GM19395 (cell line): ENCODE measurements around the gene ZMYND10.

Source experiments
- ATAC-seq: cut with Tn5 transposase; IDR thresholded peaks from one replicate; pipeline ENCODE4 v1.9.1; 2021; ENCODE audit warnings: mild to moderate bottlenecking, moderate library complexity; ENCODE audit not compliant: unreplicated experiment

Gene ZMYND10

DNA sequence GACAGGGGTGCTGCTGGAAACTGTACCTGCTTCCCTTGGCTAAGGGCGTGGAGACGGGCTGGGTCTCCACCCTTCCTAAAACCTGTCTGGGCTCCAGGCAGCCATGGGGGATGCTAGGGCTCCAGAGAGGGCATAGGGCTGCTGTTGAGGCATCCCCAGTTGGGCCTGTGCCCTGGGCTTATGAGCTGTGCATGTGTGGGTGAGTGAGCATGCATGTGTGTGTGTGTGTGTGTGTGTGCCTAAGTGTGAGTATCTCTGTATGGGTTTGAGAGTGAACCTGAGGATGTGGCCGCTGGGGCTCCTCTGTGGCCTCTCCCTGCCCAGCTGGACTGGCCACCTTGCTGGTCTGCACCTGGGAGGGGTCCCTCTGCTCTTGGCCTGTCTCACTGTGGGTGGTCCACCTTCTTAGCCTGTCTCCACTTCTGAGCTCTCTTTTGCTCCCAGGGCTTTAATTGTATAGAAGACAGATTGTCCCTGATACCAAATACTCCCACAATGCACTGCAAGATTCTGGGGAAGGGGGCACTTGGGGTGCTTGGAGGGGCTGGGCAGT is 25.7 kb upstream of the ZMYND10 start:
- ATAC-seq: no peak

DNA sequence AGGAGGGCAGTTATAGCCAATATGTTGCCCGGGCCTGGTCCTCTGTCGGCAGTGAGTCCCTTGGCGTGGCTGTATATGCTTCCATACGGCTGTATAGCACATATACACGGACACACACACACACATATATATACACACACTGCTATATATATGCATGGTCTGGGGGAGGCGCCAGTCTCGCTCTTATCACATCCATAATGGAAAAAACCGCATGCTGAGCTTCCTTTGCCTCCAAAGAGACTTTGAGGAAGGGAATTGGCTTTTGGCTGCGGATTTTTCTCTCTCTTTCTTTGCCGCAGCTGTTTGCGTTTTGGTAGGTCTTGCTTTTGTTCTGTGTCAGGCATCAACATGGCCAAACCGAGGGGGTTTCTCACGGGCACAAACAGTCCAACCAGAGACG is 25.1 kb upstream of the ZMYND10 start:
- ATAC-seq: no peak

DNA sequence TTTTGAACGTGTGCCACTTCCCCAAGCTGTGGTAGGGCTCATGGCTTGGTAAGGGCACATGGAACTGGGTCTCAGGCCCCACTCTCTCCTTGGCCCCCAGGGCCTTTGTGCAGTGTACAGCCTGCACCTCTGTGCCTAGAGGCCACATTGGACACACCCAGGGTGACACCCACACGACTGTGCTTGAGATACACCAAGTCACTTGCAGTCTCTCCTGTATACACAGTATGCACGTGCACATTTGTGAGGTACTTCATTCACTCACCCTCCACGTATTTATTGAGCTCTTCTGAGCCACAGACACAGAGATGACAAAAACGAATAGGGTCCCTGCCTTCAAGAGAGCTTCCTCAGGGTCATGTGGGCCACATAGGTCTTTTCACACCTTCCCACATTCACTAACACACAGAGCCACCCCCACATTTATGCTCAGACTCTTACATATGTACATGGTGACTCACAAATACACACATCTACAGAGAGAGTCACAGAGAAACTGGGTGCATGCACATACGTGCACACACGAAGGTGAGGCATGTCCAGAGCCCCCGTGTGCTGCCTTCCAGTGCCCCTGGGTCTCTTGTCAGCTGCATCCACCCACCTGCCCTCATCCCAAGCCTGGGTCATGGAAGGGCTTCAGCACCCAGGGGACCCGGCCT is 23.6 kb upstream of the ZMYND10 start:
- no peak for ATAC-seq

DNA sequence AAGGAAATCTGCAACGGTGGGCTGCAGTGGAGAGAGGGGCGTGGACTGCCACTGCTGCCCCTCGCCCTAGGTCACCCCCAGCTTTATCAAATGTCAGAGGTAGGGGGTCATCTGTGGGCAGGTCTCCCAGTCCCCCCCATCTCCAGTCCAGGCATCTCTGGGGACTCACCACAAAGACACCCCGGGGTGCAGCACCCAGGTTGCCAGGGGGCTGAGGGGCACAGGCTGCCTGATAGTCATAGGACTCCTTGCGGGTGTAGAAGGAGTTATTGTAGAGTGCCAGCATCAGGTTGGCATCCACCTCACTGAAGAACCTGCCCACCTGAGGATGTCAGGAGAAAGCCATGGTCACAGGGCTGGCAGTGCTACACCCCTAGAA is 20.3 kb upstream of the ZMYND10 start:
- ATAC-seq: no peak

DNA sequence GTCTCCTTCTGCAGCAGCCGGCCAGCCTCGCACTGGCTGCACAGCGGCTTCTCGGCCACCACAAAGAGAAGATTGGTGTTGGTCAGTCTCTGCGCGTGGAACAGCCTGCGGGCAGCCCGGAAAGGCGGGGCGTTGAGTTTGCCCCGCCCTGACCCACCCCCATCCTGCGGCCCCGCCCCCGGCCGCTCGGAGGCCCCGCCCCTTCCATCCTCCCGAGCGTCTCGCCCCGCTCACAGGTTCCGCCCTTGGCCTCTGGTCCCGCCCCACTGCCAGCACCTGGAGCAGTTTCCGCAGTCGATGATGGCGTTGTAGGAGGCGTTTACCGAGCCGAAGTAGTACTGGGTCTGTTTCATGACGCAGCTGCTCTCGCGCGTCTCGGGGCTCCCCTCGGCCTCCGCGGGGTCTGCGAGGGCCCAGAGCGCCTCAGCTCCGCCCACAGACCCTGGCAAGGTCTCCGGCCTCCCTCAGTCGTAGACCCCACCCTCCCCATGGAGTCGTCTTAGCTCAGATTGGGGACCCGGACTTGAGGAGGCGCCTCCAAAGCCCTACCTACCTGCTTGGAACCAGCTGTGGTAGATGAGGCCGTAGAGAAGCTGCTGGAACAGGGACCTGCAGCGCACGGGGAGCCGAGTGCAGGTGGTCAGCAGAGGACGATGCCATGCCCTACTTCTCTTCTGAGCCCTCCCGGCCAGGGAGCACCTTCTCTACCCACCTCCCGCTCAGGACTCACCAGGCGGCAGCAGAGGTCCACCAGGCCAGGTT is 19.7 kb upstream of the ZMYND10 start:
- peak; percentile 88 for ATAC-seq

DNA sequence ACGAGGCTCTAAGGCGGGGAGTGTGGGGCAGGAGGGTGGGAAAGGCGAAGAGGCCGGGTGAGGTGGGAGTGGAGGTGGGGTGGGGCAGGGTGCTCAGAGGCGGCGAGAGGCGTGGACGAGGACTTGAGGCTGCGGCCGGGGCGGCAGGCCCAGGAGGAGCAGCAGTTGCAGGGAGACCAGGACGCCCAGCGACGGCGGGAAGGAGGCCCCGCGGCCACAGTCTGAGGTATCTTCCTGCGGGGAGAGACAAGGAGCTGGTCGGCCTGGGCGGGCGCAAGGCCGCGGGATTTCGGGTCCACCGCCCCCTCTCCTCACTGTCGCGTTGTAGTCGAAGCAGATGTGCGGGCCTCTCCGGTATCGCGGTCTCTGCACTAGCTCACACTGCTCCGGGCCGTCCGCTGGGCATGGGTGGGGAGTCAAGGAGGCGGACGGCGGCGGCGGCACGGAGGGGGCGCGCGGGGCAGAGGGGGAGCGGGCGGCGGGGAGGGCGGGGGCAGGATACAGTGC is 19.1 kb upstream of the ZMYND10 start:
- no peak for ATAC-seq

DNA sequence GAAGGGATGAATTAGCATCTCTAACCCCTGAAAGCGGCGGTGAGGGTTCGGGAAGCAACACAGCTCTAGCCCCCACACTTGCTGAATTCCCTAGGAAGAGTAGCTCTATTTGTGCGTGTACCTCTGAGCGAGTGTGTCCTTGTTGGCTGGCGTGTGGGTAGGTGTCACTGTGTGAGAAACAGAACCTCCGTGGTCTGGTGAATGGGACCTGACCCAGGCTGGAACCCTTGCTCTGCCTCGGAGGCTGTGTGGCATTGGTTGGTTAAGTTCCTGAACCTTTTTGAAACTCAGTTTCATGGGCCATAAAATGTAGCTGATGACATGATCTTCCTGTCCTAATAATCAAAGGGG is 14.2 kb upstream of the ZMYND10 start:
- ATAC-seq: peak; percentile 33

DNA sequence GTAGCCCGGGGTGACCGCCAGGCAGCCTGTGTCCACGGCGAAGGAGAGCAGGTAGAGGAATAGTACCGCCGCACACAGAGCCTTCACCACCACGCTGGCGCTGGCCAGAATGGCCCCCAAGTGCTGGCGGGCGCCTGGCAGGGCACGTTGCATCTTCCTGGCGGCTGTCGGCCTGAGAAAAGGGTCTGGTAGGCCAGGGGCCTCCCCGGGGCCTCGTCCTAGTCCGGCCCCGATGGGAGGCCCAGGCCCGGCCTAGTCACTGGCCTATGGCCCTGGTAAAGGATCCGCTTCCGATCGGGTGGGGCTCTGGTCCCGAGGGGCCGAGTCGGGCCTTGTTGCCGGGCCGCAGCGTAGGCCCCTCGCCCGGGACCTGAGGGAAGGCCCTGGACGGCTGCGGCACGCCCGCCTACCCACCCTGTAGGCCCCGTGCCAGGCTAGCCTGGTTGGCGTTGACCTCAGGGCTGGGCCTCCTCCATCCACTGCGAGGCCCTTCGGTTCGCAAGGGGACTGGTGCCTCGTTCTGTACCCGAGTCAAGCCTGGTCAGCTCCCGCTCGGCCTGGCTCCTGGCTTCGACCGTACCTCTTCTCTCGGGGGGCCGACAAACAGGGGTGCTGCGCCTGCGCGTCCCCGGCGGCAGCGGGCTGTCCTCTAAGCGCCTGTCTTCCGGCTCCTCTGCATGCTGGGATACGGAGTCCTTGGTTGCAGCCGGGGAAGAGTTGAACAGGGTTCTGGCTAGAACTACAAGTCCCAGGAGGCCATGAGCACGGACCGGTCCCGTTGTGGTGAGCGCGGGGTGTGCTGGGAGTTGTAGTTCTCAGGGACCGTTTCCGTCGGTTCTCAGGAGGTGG is 13.6 kb upstream of the ZMYND10 start, which contains the start of gene TMEM115:
Gene TMEM115 (minus strand): TSS at position 611 of the 849 bp plus-strand sequence. CDS start 458 bp downstream, at position 153.
- ATAC-seq: peak; percentile 99

DNA sequence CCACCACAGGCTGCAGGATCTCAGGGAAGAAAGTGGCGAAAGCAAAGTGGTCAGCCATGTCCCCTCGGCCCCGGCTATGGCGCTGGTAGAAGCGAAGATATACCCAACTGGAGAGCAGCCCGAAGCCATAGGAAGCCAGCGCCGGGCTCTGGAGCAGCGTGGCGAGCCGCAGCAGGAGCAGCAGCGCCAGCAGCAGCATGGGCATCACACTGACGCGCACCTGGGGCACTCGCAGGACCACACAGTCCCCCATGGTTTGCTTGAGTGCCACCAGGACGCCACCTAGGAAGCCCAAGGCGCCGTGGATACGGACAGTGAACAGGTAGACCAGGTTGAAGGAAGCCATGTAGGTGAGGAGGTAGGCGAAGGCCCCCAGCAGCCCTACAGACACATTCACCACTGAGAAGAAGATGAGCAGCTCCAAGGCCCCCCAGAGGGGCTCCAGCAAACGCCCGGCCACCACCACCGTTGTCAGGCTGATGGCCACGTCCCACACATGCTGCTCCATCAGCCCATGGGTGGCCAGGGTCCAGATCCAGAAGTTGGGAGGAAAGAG is 12.9 kb upstream of the ZMYND10 start:
- ATAC-seq: no peak

DNA sequence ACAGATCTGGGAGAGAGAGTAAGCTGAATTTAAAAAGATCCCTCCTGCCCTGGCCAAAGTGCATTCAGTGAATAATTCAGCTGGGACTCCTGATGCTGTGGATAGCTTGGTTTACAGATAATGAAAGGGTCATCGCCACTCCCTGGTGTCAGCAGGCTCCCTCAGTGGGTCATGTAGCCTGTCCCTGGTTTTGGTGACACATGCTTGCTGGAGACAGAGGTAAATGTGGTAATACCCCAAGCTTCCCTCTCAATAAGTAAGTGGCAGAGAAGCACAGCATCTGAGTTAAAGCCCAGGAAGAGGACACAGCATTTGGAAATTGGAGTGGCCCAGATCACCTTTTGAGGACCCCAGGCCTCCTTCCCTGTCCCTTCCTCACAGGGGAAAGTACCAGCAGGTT is 11.9 kb upstream of the ZMYND10 start:
- no peak for ATAC-seq

DNA sequence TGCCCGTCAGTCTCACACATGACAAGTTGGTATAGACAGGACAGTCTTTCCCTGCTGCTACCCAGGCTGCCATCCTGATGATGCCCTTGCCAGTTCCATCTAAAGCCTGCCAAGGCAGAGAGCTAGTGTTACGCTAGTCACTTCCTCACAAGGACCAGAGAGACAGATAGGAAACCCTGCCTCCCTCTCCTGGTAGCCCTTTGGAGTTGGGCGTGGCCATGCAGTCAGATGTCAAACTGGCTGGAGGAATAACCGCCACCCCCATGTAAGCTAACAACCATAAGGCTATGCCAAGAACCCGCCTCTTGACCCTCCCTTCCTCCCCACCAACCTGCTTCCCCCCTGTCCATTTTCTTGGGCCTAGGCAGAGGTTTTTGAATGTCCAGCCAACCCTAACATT is 11.0 kb upstream of the ZMYND10 start:
- no peak for ATAC-seq

DNA sequence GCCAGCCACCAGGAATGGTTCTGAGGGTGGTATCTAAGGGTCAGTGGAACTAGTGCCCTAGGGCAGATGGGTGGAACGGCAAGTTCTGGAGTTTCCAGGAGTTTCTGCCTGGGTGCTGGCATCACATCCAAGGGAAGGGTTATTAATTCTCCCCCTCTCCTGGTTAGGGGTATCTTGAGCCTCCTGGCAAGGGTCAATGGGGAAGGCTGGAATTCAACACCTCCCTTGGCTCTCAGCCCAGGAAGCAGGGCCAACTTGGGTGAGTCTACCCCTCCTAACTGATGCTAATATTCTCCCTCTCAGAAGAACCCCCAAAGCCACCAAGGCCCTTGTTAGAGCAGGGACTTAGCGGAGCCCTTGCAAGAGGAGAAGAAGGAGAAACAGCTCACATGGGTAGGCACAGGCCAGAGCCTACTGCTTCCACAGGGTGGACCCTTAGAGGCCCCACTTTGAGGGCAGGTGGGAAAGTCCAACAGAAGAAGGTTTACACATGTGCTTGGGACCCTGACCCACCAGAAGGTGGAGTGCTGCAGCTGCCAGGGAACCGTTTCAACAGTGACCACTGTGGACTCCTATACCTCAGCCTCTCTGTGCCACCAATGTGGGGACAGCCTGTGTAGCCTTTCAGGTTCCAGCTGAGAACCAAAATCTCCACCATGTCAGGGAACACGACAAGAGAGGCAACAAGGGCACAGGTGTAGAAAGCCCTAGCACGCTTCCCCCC is 10.5 kb upstream of the ZMYND10 start:
- no peak for ATAC-seq

DNA sequence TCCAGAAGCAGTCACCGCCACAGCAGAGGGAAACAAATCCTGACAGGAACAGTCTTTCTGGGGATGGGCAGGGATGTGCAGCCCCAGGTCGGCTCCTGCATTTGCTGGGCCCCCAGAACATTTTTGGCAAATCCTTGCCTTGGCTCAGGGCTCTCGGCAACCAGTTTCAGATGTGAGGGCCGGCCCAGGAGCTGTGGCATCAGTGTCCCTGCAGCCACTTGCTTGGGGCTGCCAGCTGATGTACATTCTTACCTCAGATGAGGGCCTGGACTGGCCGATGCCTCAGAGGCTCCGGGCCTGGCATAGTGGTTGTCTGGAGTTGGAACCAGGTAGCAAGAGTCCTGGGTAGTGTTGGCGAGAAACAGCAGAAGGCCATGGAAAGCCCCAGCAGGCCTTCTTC is 9.3 kb upstream of the ZMYND10 start:
- no peak for ATAC-seq

DNA sequence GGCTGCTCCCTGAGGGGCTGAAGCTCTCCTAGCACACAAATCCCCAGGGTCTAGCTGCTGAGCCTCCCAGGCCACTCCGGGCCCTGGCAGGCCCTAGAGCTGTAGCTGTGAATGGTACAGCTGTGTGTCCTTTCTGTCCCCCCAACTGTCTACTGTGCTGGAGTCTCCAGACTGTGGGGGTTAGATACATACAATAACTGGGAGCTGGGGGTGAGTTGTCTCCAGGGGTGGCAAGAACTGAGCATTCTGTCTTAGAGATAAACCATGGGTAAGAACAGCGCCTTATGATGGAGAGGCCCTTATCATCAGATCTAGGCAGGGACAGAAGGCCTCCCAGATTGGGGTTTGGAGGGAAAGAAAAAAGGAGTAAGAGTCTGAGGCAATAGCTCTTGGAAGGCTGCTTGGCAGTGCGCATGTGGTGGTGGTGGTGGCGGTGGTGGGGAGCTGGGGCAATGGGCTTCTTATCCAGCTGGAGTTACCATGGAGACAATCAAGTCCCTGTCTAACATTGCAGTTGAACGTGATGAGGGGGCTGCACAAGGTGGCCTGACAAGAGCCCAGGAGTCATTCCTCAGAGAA is 8.7 kb upstream of the ZMYND10 start:
- no peak for ATAC-seq

DNA sequence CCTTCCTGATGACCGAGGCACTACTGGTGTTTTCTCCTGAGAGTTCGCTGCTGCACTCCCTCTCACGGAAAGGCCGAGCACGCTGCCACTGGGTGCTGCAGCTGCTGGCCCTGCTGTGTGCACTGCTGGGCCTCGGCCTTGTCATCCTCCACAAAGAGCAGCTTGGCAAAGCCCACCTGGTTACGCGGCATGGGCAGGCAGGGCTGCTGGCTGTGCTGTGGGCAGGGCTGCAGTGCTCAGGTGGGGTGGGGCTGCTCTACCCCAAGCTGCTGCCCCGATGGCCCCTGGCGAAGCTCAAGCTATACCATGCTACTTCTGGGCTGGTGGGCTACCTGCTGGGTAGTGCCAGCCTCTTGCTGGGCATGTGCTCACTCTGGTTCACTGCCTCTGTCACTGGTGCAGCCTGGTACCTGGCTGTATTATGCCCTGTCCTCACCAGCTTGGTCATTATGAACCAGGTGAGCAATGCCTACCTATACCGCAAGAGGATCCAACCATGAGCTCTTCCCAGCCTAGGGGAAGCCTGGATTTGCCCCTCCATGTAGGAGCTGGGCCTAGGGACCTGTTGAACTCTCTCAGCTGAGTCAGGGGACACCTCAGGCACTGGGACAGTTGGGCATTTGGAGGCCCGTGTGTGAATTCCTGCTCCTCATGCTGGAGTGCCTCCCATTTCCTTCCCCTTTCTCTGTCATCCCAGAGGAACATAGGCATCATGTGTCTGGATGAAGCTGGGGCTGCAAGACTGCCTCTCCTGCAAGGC is 7.9 kb upstream of the ZMYND10 start:
- no peak for ATAC-seq

DNA sequence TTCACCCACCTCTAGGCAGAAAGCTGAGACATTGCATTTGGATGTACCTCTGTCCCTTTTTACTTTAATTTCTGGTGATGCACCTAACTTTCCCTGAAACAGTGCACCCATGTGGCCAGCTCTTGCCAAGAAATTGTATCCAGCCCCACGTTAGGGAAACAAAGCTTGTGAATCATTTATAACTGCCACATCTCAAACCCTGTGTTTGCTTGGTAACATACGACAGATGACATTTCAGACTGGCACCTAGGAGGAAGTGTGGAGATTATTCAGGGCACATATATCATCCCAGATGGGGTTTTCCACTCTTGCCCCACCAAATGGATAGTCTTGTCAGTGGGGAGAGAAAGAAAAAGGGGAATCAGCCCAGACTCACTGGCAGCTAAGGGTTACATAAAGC is 7.2 kb upstream of the ZMYND10 start:
- ATAC-seq: no peak

DNA sequence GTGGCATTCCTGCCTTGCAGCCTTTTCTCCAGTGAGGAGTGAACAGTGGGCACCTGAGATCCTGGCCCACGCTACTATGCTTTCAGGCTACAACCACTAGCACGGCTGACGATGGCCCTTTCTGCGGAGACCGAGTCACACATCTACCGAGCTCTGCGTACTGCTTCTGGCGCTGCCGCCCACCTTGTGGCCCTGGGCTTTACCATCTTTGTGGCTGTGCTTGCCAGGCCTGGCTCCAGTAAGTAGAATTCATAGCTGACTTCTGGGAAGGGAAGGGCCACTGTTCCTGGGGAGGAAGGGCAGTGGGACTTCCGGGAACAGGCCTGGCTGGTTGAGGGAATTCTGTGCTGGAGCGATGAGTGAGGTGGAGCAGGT is 5.8 kb upstream of the ZMYND10 start:
- no peak for ATAC-seq

DNA sequence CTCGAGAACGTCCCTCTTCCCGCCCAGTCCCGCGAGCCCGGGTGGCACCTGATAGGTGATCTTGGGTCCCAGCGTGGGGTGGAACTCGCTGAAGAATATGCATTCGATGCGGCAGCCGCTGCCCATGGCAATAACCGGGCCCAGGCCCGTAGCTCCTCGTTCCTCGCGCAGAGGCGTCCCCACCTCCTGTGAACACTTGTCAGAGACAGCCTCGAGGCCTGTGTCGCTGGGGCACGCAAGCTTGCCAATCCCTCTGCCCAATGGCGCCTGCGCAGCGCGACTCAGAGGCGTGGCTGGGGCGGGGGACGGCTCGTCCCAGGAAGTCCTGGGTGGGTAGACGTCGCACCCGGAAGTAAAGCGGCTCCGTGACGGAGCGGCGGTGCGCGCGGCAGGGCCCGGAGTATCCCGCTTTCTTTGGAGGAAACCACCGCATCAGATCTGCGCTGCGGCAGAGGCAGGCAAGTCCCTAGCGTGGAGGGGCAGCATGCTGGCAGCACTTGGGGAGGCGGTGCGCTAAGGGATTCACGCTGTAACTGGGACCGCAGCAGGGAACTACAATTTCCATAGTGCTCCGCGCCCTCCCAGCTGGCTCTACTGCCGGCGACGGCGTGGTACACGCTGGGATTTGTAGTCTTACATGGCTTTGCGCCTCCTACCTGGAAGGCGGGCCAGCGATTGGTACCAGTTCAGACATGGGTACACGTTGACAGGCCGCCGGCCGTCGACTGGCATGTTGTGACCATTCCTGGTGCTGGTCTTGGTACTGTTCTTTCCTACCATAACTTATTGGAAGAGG is 5.2 kb upstream of the ZMYND10 start, which contains the start of the genes CYB561D2 and NPRL2:
Gene CYB561D2 (plus strand): TSS at position 336 of the 796 bp plus-strand sequence. CDS start 572 bp downstream, outside the sequence.
Gene NPRL2 (minus strand): TSS at position 249 of the 796 bp plus-strand sequence. CDS start 123 bp downstream, at position 126.
- ATAC-seq: peak; percentile 86
